Osteocyte (in vitro differentiated cells): ENCODE results near the gene ZNF705A. TPM values are rescaled to one million over a fixed set of nuclear protein-coding genes. Genes with fewer than 3 reads are reported as not detected.
"Not testable (repeated sequence)": the region's sequence is repeated elsewhere in the genome, so short reads cannot be mapped to it uniquely, and the experiment has no call there.

Experiments used
- DNase-seq: peaks from one replicate; pipeline ENCODE4 v3.0.0; 2021; ENCODE audit warnings: mixed read lengths; ENCODE audit not compliant: unreplicated experiment; ENCODE audit errors: extremely low spot score
- H3K27ac Mint-ChIP-seq: one replicate; pipeline ENCODE4 v1.8.0; 2021; ENCODE audit warnings: mild to moderate bottlenecking, mixed read lengths; ENCODE audit not compliant: unreplicated experiment
- H3K27me3 Mint-ChIP-seq: one replicate; pipeline ENCODE4 v1.8.0; 2021; ENCODE audit warnings: mixed read lengths; ENCODE audit not compliant: unreplicated experiment
- H3K36me3 Mint-ChIP-seq: one replicate; pipeline ENCODE4 v1.8.0; 2021; ENCODE audit warnings: mixed read lengths; ENCODE audit not compliant: unreplicated experiment
- H3K4me1 Mint-ChIP-seq: one replicate; pipeline ENCODE4 v1.8.0; 2021; ENCODE audit warnings: mixed read lengths; ENCODE audit not compliant: unreplicated experiment
- H3K4me3 Mint-ChIP-seq: one replicate; pipeline ENCODE4 v1.8.0; 2021; ENCODE audit warnings: mild to moderate bottlenecking, moderate library complexity, mixed read lengths; ENCODE audit not compliant: unreplicated experiment
- H3K9me3 Mint-ChIP-seq: one replicate; pipeline ENCODE4 v1.8.0; 2021; ENCODE audit warnings: mixed read lengths; ENCODE audit not compliant: unreplicated experiment
- CTCF ChIP-seq: fragments of 200-600 bp; sonication (generic); IDR thresholded peaks from 2 replicates; pipeline ENCODE4 v1.5.0; 2021; ENCODE audit warnings: antibody characterized with exemption, mild to moderate bottlenecking, moderate library complexity
- total RNA-seq: library from RNA; stranded (reverse); gene quantifications from 2 replicates; pipeline ENCODE4 v1.2.1, GENCODE V29; 2021

Gene ZNF705A
- total RNA-seq, 1 donor from 2014 or later: not detected

GRCh38 chr12:8127138-8127537 lies 29.7 kb upstream of the ZNF705A start:
- no peak for TF ChIP-seq CTCF
- H3K27me3 Mint-ChIP-seq: no peaks in the 10 kb centered on the region
- H3K9me3 Mint-ChIP-seq: no peaks in the 10 kb centered on the region
- no peaks in the 10 kb centered on the region for H3K4me1 Mint-ChIP-seq
- H3K27ac Mint-ChIP-seq: no peak overlapping the region
- H3K36me3 Mint-ChIP-seq: peaks cover 16% of the 10 kb centered on the region
- DNase-seq: no peak
- no peak overlapping the region for H3K4me3 Mint-ChIP-seq

GRCh38 chr12:8133636-8134397 lies 23.0 kb upstream of the ZNF705A start:
- not testable (repeated sequence) for H3K9me3 Mint-ChIP-seq, H3K4me3 Mint-ChIP-seq, DNase-seq, H3K27ac Mint-ChIP-seq, H3K27me3 Mint-ChIP-seq, H3K4me1 Mint-ChIP-seq
- peaks cover 13% of the 10 kb centered on the region for H3K36me3 Mint-ChIP-seq

- H3K27ac Mint-ChIP-seq, H3K27me3 Mint-ChIP-seq, DNase-seq, H3K4me1 Mint-ChIP-seq, H3K9me3 Mint-ChIP-seq, H3K4me3 Mint-ChIP-seq: not testable (repeated sequence)
- H3K36me3 Mint-ChIP-seq: peaks cover 14% of the 10 kb centered on the region
Measured at GRCh38 chr12:8134398-8134930, 22.4 kb upstream of the ZNF705A start.

- H3K4me3 Mint-ChIP-seq, H3K27me3 Mint-ChIP-seq, H3K9me3 Mint-ChIP-seq, H3K4me1 Mint-ChIP-seq, H3K27ac Mint-ChIP-seq, DNase-seq: not testable (repeated sequence)
- peaks cover 17% of the 10 kb centered on the region for H3K36me3 Mint-ChIP-seq
Measured at GRCh38 chr12:8141647-8142046, 15.2 kb upstream of the ZNF705A start.

GRCh38 chr12:8143261-8143660 lies 13.6 kb upstream of the ZNF705A start:
- Mint-ChIP-seq H3K27ac (no peak overlapping the region), H3K36me3 (peaks cover 14% of the 10 kb centered on the region), H3K4me3 (no peak overlapping the region), H3K27me3 (no peaks in the 10 kb centered on the region), H3K9me3 (peaks cover 9% of the 10 kb centered on the region), H3K4me1 (peaks cover 12% of the 10 kb centered on the region)
- no peak for DNase-seq
- no peak for TF ChIP-seq CTCF

GRCh38 chr12:8145754-8146441 lies 10.9 kb upstream of the ZNF705A start:
- Mint-ChIP-seq H3K36me3 (peaks cover 10% of the 10 kb centered on the region), H3K27ac (peak overlapping the region; percentile 11)
- TF ChIP-seq CTCF: no peak

More at GRCh38 chr12:8145754-8146441, 10.9 kb upstream of the ZNF705A start:
- DNase-seq: no peak
- H3K4me1 Mint-ChIP-seq: peaks cover 12% of the 10 kb centered on the region
- H3K4me3 Mint-ChIP-seq: no peak overlapping the region
- H3K9me3 Mint-ChIP-seq: peaks cover 9% of the 10 kb centered on the region
- no peaks in the 10 kb centered on the region for H3K27me3 Mint-ChIP-seq
